ENCODE results near the gene DDX46. TPM values are rescaled to one million over a fixed set of nuclear protein-coding genes. Genes with fewer than 3 reads are reported as not detected.

DDX46 gene
- total RNA-seq, 1 donor from 2014 or later: 24.4 TPM

- Histone ChIP-seq H3K27ac (replicated peaks) (no peak overlapping the region), H3K36me3 (peaks cover 67% of the 10 kb centered on the region), H3K9me3 (replicated peaks) (no peaks in the 10 kb centered on the region), H3K4me1 (no peaks in the 10 kb centered on the region), H3K4me3 (no peak overlapping the region), H3K27me3 (ENCODE audit: low read depth) (no peaks in the 10 kb centered on the region)
- intact Hi-C loops (cut with micrococcal nuclease): no loop called here
- DNase-seq: no peak
- TF ChIP-seq CTCF (IDR thresholded peaks at IDR 0.05; ENCODE audit: borderline replicate concordance): no peak
Observed at GRCh38 chr5:134803821-134804220, 45.2 kb downstream of the DDX46 start.

DNA sequence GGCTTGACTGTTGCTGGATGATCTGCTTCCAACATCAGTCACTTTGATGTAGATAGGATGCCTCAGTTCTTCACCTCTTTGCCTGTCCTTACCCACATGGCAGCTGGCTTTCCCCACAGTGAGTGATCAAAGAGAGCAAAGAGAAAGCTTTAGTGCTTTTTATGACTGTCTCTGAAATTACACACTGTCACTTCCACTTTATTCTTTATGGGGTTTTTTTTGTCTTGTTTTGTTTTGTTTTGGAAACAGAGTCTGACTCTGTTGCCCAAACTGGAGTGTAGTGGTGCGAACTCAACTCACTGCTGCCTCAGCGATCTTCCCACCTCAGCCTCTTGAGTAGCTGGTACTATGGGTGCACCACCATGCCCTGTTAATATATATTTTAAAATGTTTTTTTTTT is 54.8 kb downstream of the DDX46 start:
- no peaks in the 10 kb centered on the region for H3K4me1 ChIP-seq
- H3K27me3 ChIP-seq (ENCODE audit: low read depth): no peaks in the 10 kb centered on the region
- no peak overlapping the region for H3K4me3 ChIP-seq
- DNase-seq: no peak
- no peaks in the 10 kb centered on the region for H3K9me3 ChIP-seq (replicated peaks)
- no peak for TF ChIP-seq CTCF (IDR thresholded peaks at IDR 0.05; ENCODE audit: borderline replicate concordance)
- H3K27ac ChIP-seq (replicated peaks): no peak overlapping the region
- peaks cover 85% of the 10 kb centered on the region for H3K36me3 ChIP-seq
- intact Hi-C loops (cut with micrococcal nuclease): no loop called here

- Histone ChIP-seq H3K27me3 (ENCODE audit: low read depth) (no peaks in the 10 kb centered on the region), H3K4me3 (no peak overlapping the region), H3K9me3 (replicated peaks) (no peaks in the 10 kb centered on the region), H3K27ac (replicated peaks) (no peak overlapping the region), H3K4me1 (no peaks in the 10 kb centered on the region), H3K36me3 (peaks cover 85% of the 10 kb centered on the region)
- no peak for TF ChIP-seq CTCF (IDR thresholded peaks at IDR 0.05; ENCODE audit: borderline replicate concordance)
- intact Hi-C loops (cut with micrococcal nuclease): no loop called here
- no peak for DNase-seq
Observed at GRCh38 chr5:134813827-134814226, 55.2 kb downstream of the DDX46 start.

- intact Hi-C loops (cut with micrococcal nuclease): no loop called here
- H3K36me3 ChIP-seq: peaks cover 91% of the 10 kb centered on the region
- no peak for TF ChIP-seq CTCF (IDR thresholded peaks at IDR 0.05; ENCODE audit: borderline replicate concordance)
- H3K27ac ChIP-seq (replicated peaks): no peak overlapping the region
- no peak overlapping the region for H3K4me3 ChIP-seq
- no peaks in the 10 kb centered on the region for H3K9me3 ChIP-seq (replicated peaks)
- no peak for DNase-seq
- no peaks in the 10 kb centered on the region for H3K4me1 ChIP-seq
- no peaks in the 10 kb centered on the region for H3K27me3 ChIP-seq (ENCODE audit: low read depth)
Observed at GRCh38 chr5:134817006-134817405, 58.4 kb downstream of the DDX46 start.

DNA sequence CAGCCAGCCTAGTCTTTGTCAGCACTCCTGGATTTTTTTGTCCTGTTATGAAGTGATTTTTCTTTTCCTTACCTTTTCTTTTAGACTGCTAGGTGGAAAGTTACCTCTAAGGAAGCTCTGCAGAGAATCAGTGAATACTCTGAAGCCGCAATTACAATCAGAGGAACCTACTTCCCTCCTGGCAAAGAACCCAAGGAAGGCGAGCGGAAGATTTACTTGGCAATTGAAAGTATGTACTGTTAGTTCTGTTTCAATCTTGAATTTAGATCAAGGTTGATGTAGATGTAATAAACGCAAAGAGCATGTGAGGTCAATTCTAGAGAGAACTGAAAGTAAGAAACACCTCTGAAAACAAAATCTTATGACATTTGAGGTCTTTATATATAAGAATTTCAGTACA is 60.2 kb downstream of the DDX46 start:
- no peak overlapping the region for H3K4me3 ChIP-seq
- H3K4me1 ChIP-seq: no peaks in the 10 kb centered on the region
- H3K36me3 ChIP-seq: peaks cover 93% of the 10 kb centered on the region
- no peaks in the 10 kb centered on the region for H3K27me3 ChIP-seq (ENCODE audit: low read depth)
- peak overlapping the region; percentile 15 for H3K27ac ChIP-seq (replicated peaks)
- H3K9me3 ChIP-seq (replicated peaks): no peaks in the 10 kb centered on the region
- TF ChIP-seq CTCF (IDR thresholded peaks at IDR 0.05; ENCODE audit: borderline replicate concordance): no peak
- intact Hi-C loops (cut with micrococcal nuclease): no loop called here
- no peak for DNase-seq
